ENCODE results near the gene PCCA.
"Not testable (repeated sequence)": the region's sequence is repeated elsewhere in the genome, so short reads cannot be mapped to it uniquely, and the experiment has no call there.

DNA sequence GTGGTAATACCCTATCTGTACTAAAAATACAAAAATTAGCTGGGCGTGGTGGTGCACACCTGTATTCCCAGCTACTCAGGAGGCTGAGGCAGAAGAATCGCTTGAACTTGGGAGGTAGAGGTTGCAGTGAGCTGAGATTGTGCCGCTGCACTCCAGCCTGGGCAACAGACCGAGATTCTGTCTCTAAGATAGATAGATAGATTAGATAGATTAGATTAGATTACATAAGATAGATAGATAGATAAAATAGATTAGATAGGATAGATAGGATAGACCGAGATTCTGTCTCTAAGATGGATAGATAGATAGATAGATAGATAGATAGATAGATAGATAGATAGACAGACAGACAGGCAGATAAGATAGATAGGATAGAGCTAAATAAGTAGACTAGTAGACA is 435.8 kb downstream of the PCCA start:
- TF ChIP-seq, protein P1, sequence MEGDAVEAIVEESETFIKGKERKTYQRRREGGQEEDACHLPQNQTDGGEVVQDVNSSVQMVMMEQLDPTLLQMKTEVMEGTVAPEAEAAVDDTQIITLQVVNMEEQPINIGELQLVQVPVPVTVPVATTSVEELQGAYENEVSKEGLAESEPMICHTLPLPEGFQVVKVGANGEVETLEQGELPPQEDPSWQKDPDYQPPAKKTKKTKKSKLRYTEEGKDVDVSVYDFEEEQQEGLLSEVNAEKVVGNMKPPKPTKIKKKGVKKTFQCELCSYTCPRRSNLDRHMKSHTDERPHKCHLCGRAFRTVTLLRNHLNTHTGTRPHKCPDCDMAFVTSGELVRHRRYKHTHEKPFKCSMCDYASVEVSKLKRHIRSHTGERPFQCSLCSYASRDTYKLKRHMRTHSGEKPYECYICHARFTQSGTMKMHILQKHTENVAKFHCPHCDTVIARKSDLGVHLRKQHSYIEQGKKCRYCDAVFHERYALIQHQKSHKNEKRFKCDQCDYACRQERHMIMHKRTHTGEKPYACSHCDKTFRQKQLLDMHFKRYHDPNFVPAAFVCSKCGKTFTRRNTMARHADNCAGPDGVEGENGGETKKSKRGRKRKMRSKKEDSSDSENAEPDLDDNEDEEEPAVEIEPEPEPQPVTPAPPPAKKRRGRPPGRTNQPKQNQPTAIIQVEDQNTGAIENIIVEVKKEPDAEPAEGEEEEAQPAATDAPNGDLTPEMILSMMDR (IDR thresholded peaks at IDR 0.05; ENCODE audit: insufficient read depth, low read length, poor library complexity, severe bottlenecking): not testable (repeated sequence)
- not testable (repeated sequence) for TF ChIP-seq EZH2phosphoT487 (conservative IDR thresholded peaks at IDR 0.05; ENCODE audit: low read length)
